Neural crest cell (in vitro differentiated cells): ENCODE data around the gene ZDHHC14. TPM values are rescaled to one million over a fixed set of nuclear protein-coding genes. Genes with fewer than 3 reads are reported as not detected.

ENCODE experiments used
- DNase-seq: peaks from one replicate; pipeline ENCODE4 v3.0.0; 2021; ENCODE audit warnings: low read depth, mixed read lengths, low spot score
- H3K27ac Mint-ChIP-seq: one replicate; pipeline ENCODE4 v1.8.0; 2021; ENCODE audit warnings: mild to moderate bottlenecking, mixed read lengths; ENCODE audit not compliant: unreplicated experiment
- H3K27me3 Mint-ChIP-seq: 2 replicates; pipeline ENCODE4 v1.8.0; 2021; ENCODE audit warnings: low read depth, mild to moderate bottlenecking, mixed read lengths
- H3K36me3 Mint-ChIP-seq: 2 replicates; pipeline ENCODE4 v1.8.0; 2021; ENCODE audit warnings: low read depth, mild to moderate bottlenecking, mixed read lengths
- H3K4me1 Mint-ChIP-seq: 2 replicates; pipeline ENCODE4 v1.8.0; 2021; ENCODE audit warnings: mixed read lengths
- H3K4me3 Mint-ChIP-seq: one replicate; pipeline ENCODE4 v1.8.0; 2021; ENCODE audit warnings: mild to moderate bottlenecking, mixed read lengths
- H3K9me3 Mint-ChIP-seq: 2 replicates; pipeline ENCODE4 v1.8.0; 2021; ENCODE audit warnings: mixed read lengths
- total RNA-seq: library from RNA; stranded (reverse); gene quantifications from 2 replicates; pipeline ENCODE4 v1.2.1, GENCODE V29; 2021
- TF ChIP-seq, protein P1 (sequence below): fragments of 200-600 bp; sonication (generic); conservative IDR thresholded peaks from 2 replicates; pipeline ENCODE4 v1.5.0; 2021; ENCODE audit warnings: antibody characterized with exemption, mild to moderate bottlenecking

ZDHHC14 gene
- total RNA-seq, 1 donor from 2014 or later = 5.3 TPM

DNA sequence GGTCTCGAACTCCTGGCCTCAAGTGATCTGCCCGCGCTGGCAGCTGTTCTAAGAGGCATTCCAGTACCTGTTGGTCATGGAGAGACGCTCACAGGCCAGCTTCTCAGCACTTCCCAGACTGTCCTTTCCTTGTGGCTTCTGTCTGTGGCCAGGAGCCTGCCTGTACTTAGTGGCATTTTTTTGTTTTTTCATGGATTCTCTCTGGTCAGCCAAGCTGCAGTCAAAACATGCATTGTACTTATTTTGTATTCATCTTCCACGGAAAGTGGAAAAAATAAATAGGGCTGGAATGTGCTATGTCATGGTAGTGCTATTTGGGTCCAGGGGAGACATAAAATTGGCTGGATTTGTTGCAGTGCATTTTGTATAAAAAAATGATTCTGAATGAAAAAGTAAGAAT lies 29.1 kb downstream of the ZDHHC14 start:
- Mint-ChIP-seq H3K36me3 (peaks cover 3% of the 10 kb centered on the region), H3K27me3 (no peaks in the 10 kb centered on the region), H3K4me3 (no peak overlapping the region), H3K9me3 (peaks cover 4% of the 10 kb centered on the region), H3K27ac (no peak overlapping the region), H3K4me1 (peaks cover 22% of the 10 kb centered on the region)
- TF ChIP-seq, protein P1, sequence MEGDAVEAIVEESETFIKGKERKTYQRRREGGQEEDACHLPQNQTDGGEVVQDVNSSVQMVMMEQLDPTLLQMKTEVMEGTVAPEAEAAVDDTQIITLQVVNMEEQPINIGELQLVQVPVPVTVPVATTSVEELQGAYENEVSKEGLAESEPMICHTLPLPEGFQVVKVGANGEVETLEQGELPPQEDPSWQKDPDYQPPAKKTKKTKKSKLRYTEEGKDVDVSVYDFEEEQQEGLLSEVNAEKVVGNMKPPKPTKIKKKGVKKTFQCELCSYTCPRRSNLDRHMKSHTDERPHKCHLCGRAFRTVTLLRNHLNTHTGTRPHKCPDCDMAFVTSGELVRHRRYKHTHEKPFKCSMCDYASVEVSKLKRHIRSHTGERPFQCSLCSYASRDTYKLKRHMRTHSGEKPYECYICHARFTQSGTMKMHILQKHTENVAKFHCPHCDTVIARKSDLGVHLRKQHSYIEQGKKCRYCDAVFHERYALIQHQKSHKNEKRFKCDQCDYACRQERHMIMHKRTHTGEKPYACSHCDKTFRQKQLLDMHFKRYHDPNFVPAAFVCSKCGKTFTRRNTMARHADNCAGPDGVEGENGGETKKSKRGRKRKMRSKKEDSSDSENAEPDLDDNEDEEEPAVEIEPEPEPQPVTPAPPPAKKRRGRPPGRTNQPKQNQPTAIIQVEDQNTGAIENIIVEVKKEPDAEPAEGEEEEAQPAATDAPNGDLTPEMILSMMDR = no peak
- DNase-seq = no peak

DNA sequence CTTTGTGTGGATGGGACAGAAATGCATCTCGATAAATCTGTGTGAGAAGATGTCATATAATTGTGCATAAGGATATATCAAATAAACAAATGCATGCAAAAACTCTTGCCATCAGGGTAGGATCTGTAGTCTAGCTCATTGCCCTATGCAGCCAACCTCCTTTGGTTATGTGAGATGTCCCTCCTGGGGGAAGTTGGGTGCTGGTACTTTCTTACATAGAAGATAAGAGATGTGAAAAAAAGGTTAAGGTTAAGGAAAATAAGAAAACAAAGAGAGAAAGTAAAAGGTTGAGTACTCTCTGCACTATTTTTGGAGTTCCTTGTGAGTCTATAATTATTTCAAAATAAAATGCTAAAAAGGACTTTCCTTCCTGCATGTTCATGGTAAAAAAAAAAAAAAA lies 30.4 kb downstream of the ZDHHC14 start:
- H3K36me3 Mint-ChIP-seq = peaks cover 3% of the 10 kb centered on the region
- peaks cover 4% of the 10 kb centered on the region for H3K9me3 Mint-ChIP-seq
- no peak for DNase-seq
- H3K27ac Mint-ChIP-seq = no peak overlapping the region
- H3K4me3 Mint-ChIP-seq = no peak overlapping the region
- H3K4me1 Mint-ChIP-seq = peaks cover 15% of the 10 kb centered on the region
- TF ChIP-seq, protein P1 = no peak
- no peaks in the 10 kb centered on the region for H3K27me3 Mint-ChIP-seq

DNA sequence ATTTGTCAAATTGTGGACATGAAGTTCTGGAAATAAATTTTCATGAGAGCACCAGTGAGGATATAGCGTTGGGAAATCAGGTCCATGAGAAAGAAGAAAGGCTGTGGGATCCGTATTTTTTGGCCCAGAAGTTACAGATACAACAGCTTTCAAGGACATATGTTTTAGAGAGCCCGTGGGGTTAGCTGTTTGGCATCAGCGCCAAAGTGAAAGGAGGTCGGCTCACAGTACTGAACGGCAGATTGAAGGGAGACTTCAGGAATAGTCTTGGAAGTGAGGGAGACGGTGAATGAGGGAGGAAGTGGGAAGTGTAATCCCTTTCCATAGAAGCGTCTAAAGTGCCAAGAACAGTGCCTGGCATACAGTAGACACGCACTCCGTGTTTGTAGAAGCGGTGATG lies 31.8 kb downstream of the ZDHHC14 start:
- H3K27ac Mint-ChIP-seq = no peak overlapping the region
- TF ChIP-seq, protein P1 = no peak
- H3K4me1 Mint-ChIP-seq = peaks cover 6% of the 10 kb centered on the region
- H3K36me3 Mint-ChIP-seq = peaks cover 3% of the 10 kb centered on the region
- no peak for DNase-seq
- no peaks in the 10 kb centered on the region for H3K27me3 Mint-ChIP-seq
- H3K9me3 Mint-ChIP-seq = peaks cover 4% of the 10 kb centered on the region
- no peak overlapping the region for H3K4me3 Mint-ChIP-seq

DNA sequence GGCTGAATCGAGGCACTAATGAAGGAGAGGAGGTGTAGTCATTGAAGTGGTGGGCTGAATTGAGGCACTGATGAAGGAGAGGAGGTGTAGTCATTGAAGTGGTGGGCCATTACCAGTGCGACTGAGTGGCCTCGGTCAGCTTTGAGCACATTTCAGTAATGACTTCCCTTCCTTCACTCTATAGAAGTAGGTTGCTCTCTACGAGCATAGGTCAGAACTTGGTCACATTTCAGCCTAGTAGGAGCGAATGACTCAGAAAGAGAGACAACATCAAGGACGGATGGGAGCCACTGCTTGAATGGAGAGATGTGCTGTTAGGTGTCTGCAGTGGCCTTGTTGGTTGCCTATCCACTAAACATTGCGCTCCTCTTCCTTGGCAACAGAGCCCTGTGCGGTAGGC lies 39.5 kb downstream of the ZDHHC14 start:
- H3K27me3 Mint-ChIP-seq = no peaks in the 10 kb centered on the region
- TF ChIP-seq, protein P1 = no peak
- no peak overlapping the region for H3K4me3 Mint-ChIP-seq
- H3K27ac Mint-ChIP-seq = no peak overlapping the region
- H3K9me3 Mint-ChIP-seq = peaks cover 10% of the 10 kb centered on the region
- no peak for DNase-seq
- peaks cover 9% of the 10 kb centered on the region for H3K36me3 Mint-ChIP-seq
- peaks cover 4% of the 10 kb centered on the region for H3K4me1 Mint-ChIP-seq

DNA sequence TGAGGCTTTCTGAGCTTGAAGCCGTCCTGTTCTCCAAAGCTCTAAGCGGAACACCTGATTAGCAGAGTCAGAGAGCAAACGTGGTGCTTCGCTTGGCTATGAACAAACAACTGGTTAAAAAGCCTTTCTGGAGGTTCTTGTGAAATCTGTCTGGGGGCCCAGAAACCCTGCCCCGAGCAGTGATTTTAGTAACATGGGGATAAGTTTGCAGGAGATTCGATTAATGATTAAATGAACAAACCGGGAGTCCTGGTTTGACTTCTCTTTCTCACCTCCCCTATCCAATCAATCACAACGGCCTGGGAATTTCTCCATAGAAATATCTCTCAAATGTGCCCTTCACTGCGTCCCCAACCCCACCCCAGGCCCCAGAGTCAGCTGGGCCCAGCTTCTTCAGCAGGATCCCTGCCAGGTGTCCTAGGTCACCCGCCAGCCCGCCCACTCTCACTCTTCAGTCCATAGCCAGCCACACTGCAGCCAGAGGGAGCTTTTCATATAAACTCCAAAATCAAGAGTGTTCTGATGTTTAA lies 43.6 kb downstream of the ZDHHC14 start:
- Mint-ChIP-seq H3K27me3 (peaks cover 16% of the 10 kb centered on the region), H3K4me1 (peaks cover 4% of the 10 kb centered on the region), H3K9me3 (peaks cover 4% of the 10 kb centered on the region), H3K36me3 (peaks cover 7% of the 10 kb centered on the region), H3K4me3 (no peak overlapping the region), H3K27ac (no peak overlapping the region)
- DNase-seq = no peak
- TF ChIP-seq, protein P1 = no peak
